Pancreas (tissue), 10 donors: ENCODE results near the gene TMCO6. TPM values are rescaled to one million over a fixed set of nuclear protein-coding genes. Genes with fewer than 3 reads are reported as not detected.
"Not testable (repeated sequence)": the region's sequence is repeated elsewhere in the genome, so short reads cannot be mapped to it uniquely, and the experiment has no call there.

Experiments used
- ATAC-seq, 4 donors: fragments of 200-7000 bp; cut with Tn5 transposase; one replicate each; pipeline versions ENCODE4 v1.8.0 to v1.9.1; 2020; ENCODE audit warnings: mild to moderate bottlenecking in 4 of 4, moderate library complexity in 4 of 4
- DNase-seq, 6 donors: peaks; one replicate each; pipeline ENCODE4 v3.0.0-alpha.2; 2020
- FAIRE-seq: peaks from 2 replicates; lab custom pipeline; 2012; peaks lifted over from hg19 to GRCh38; lab: Jason Lieb, UNC
- H3K27ac ChIP-seq, 4 donors: fragments of 200-600 bp; sonication (generic); 1 replicate in 3 of 4; 2 replicates in 1 of 4; pipeline versions ENCODE4 v1.5.0 to v1.8.0; 2020
- H3K27me3 ChIP-seq, 4 donors: fragments of 200-600 bp; one replicate each; pipeline ENCODE4 v1.8.0; 2021
- H3K36me3 ChIP-seq, 3 donors: fragments of 200-600 bp; sonication (generic) in 1 of 3; one replicate each; pipeline versions ENCODE4 v1.5.0 to v1.8.0; 2020 to 2021
- H3K4me1 ChIP-seq, 3 donors: fragments of 200-600 bp; one replicate each; pipeline ENCODE4 v1.8.0; 2021
- H3K4me3 ChIP-seq, 4 donors: fragments of 200-600 bp; sonication (generic) in 2 of 4; one replicate each; pipeline versions ENCODE4 v1.5.0 to v1.8.0; 2020 to 2021
- H3K9me3 ChIP-seq, 4 donors: fragments of 200-600 bp; one replicate each; pipeline ENCODE4 v1.8.0; 2021
- WGBS, 2 donors: extraction: QIAGEN DNeasy Blood & Tissue Kit; methylation state at CpG; one replicate each; pipeline ENCODE4 v1.1.7; 2013; 5-methylcytosine and 5-hydroxymethylcytosine counted together
- intact Hi-C, 3 donors: fragments of 100-400 bp; cut with DNase I; formaldehyde crosslinking; loops; one replicate each; pipeline versions ENCODE4 v1.11.1 to v1.14.2; 2022
- polyA plus RNA-seq, 2 donors: library from polyadenylated mRNA; stranded (reverse); fragments of 200-250 nt; gene quantifications; one replicate each; pipeline ENCODE4 v1.2.3, GENCODE V29; 2013
- total RNA-seq, 6 donors: library from RNA; stranded (reverse); fragmentation: NEBNext Ultra II Directional in 4 of 6; extraction: Animal tissue kit (Norgen Biotek cat#: 25700) in 4 of 6; gene quantifications; one replicate each; pipeline versions ENCODE4 v1.2.1 to v1.2.4, GENCODE V29; 2021 to 2023
- TF ChIP-seq, protein P1 (sequence below), 4 donors: fragments of 200-600 bp; sonication (generic) in 3 of 4; IDR thresholded peaks; one replicate each; pipeline versions ENCODE4 v1.5.0 to v1.8.0; 2021; ENCODE audit warnings: antibody characterized with exemption in 4 of 4
- donor health status: healthy with polysubstance abuse.
- donor health status: DM: no; HTN: no; CAD: no; lungs with moderate emphysema.
- donor health status: DM: no; HTN: no; CAD: no.
- donor health status: control.
- donor health status: control.
- donor health status: Bipolar disorder and iron deficiency.
- donor health status: DM: yes; HTN: yes; CAD: no.
- donor health status: DM: no; HTN: no; CAD: no.
- donor health status: DM: no; HTN: no; CAD: no.
- donor health status: DM: yes; HTN: yes; CAD: no.

TMCO6 gene
- total and polyA plus RNA-seq, 8 donors, result 5.5 to 19.7 (median 9.1) TPM

GRCh38 chr5:140595538-140596300 lies 43.5 kb upstream of the TMCO6 start:
- no peaks in the 10 kb centered on the region for H3K9me3 ChIP-seq
- FAIRE-seq (no peak), DNase-seq (peak in 1 of 6 donors; percentile 48), ATAC-seq (peak in 3 of 4 donors; percentile 37 to 75 (median 72))
- TF ChIP-seq, protein P1, sequence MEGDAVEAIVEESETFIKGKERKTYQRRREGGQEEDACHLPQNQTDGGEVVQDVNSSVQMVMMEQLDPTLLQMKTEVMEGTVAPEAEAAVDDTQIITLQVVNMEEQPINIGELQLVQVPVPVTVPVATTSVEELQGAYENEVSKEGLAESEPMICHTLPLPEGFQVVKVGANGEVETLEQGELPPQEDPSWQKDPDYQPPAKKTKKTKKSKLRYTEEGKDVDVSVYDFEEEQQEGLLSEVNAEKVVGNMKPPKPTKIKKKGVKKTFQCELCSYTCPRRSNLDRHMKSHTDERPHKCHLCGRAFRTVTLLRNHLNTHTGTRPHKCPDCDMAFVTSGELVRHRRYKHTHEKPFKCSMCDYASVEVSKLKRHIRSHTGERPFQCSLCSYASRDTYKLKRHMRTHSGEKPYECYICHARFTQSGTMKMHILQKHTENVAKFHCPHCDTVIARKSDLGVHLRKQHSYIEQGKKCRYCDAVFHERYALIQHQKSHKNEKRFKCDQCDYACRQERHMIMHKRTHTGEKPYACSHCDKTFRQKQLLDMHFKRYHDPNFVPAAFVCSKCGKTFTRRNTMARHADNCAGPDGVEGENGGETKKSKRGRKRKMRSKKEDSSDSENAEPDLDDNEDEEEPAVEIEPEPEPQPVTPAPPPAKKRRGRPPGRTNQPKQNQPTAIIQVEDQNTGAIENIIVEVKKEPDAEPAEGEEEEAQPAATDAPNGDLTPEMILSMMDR (IDR thresholded peaks at IDR 0.05), result no peak
- peaks cover 0 to 10% (median 0%) of the 10 kb centered on the region in 3 donors for H3K4me1 ChIP-seq
- no peaks in the 10 kb centered on the region for H3K27me3 ChIP-seq
- 68 to 70% methylated on average over 5 of the region's 5 CpGs for WGBS, 2 donors
- H3K27ac ChIP-seq, result peak overlapping the region in 3 of 4 donors; percentile 4 to 46 (median 8)
- intact Hi-C loops, result no loop called here
- no peaks in the 10 kb centered on the region for H3K36me3 ChIP-seq
- no peak overlapping the region for H3K4me3 ChIP-seq

GRCh38 chr5:140596321-140596741 lies 42.9 kb upstream of the TMCO6 start:
- peak; percentile 67 to 85 (median 78) for ATAC-seq
- Histone ChIP-seq H3K27ac (peak overlapping the region in 3 of 4 donors; percentile 8 to 50 (median 49)), H3K4me3 (peak overlapping the region in 1 of 4 donors; percentile 14)

DNA sequence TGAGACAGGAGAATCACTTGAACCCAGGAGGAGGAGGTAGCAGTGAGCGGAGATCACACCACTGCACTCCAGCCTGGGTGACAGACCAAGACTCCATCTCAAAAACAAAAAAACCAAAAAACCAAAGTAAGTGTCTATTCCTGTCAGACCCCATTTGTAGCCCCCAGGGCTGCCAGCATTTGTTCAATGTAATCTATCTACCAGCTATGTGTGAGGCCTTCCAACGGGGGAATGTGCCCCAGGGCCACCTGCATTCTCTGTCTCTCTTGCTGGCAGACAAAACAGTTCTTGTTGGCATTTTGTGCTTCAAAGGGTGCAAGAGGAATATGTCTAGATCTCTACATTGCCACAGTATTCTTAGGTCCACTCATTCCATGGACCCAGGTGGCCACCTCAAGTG lies 40.4 kb upstream of the TMCO6 start:
- FAIRE-seq (no peak), ATAC-seq (no peak), DNase-seq (no peak)
- Histone ChIP-seq H3K36me3 (no peaks in the 10 kb centered on the region), H3K4me3 (no peak overlapping the region), H3K9me3 (no peaks in the 10 kb centered on the region), H3K27ac (no peak overlapping the region), H3K27me3 (no peaks in the 10 kb centered on the region), H3K4me1 (peaks cover 0 to 10% (median 0%) of the 10 kb centered on the region in 3 donors)
- intact Hi-C loops, result no loop called here
- WGBS, 2 donors, result 88 to 89% methylated on average over 2 of the region's 2 CpGs
- TF ChIP-seq, protein P1 (IDR thresholded peaks at IDR 0.05), result no peak

More at GRCh38 chr5:140596321-140596741, 42.9 kb upstream of the TMCO6 start:
- intact Hi-C loops, result no loop called here
- TF ChIP-seq, protein P1 (IDR thresholded peaks at IDR 0.05), result no peak
- H3K27me3 ChIP-seq, result no peaks in the 10 kb centered on the region
- no peaks in the 10 kb centered on the region for H3K9me3 ChIP-seq
- FAIRE-seq (no peak), DNase-seq (peak in 1 of 6 donors; percentile 31)
- H3K36me3 ChIP-seq, result no peaks in the 10 kb centered on the region
- WGBS, 2 donors, result 16 to 24% methylated on average over 1 of the region's 1 CpG
- H3K4me1 ChIP-seq, result peaks cover 0 to 10% (median 0%) of the 10 kb centered on the region in 3 donors

DNA sequence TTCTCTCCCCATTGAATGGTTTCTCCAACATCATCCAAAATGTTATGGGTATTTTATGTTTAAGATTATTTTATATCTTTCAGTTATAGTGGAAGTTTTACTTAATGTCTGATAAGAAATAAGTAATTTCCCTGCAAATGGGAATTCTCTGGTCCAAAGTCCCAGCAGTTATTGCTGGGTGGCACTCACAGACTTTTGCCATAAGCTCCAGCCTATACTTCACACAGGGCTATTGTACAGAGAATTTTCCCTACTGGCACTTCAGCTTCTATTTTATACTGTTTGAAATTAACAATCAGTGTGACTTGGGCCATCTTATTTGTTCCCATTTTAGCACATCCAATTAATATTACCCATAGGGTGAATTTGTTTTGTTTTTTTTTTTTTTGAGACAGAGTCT lies 39.2 kb upstream of the TMCO6 start:
- DNase-seq (no peak), FAIRE-seq (no peak), ATAC-seq (no peak)
- TF ChIP-seq, protein P1 (IDR thresholded peaks at IDR 0.05), result no peak
- peaks cover 0 to 9% (median 0%) of the 10 kb centered on the region in 3 donors for H3K4me1 ChIP-seq
- no peak overlapping the region for H3K27ac ChIP-seq
- H3K4me3 ChIP-seq, result no peak overlapping the region
- H3K9me3 ChIP-seq, result no peaks in the 10 kb centered on the region
- intact Hi-C loops, result no loop called here
- no peaks in the 10 kb centered on the region for H3K27me3 ChIP-seq
- H3K36me3 ChIP-seq, result no peaks in the 10 kb centered on the region

DNA sequence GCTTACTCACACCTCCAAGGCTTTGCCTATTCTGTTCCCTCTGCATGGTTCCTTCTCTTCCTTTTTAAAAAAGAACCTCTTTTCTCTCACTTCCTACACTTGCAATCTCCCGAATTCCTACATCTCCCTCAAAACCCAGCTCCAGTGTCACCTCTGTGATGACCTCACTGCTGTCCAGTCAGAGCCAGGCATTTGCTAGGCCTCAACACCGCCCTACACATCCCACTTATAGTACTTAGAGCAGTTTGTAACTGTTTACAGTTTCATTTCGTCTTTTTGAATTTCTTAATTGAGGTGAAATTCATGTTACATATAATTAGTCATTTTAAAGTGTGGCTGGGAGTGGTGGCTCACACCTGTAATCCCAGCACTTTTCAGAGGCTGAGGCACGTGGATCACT lies 37.1 kb upstream of the TMCO6 start:
- intact Hi-C loops, result no loop called here
- FAIRE-seq, result no peak
- no peaks in the 10 kb centered on the region for H3K36me3 ChIP-seq
- H3K4me1 ChIP-seq, result no peaks in the 10 kb centered on the region
- ATAC-seq, result peak in 2 of 4 donors; percentile 47 to 66
- H3K4me3 ChIP-seq, result no peak overlapping the region
- no peaks in the 10 kb centered on the region for H3K27me3 ChIP-seq
- H3K27ac ChIP-seq, result no peak overlapping the region
- WGBS, 2 donors, result 69 to 78% methylated on average over 4 of the region's 4 CpGs
- TF ChIP-seq, protein P1 (IDR thresholded peaks at IDR 0.05), result no peak
- no peaks in the 10 kb centered on the region for H3K9me3 ChIP-seq
- no peak for DNase-seq

GRCh38 chr5:140603446-140603698 lies 35.9 kb upstream of the TMCO6 start:
- H3K36me3 ChIP-seq, H3K4me1 ChIP-seq, H3K9me3 ChIP-seq, H3K4me3 ChIP-seq, H3K27me3 ChIP-seq, ATAC-seq, H3K27ac ChIP-seq, intact Hi-C loops, FAIRE-seq, DNase-seq: not testable (repeated sequence)
- 91 to 93% methylated on average over 4 of the region's 4 CpGs for WGBS, 2 donors
